ENCODE results near the gene TPK1.

TPK1 gene

GRCh38 chr7:144416341-144416740 lies 419.5 kb downstream of the TPK1 start:
- Histone ChIP-seq H3K9me2 (replicated peaks; ENCODE audit: control insufficient read depth, low read length) (no peaks in the 10 kb centered on the region), H3K36me3 (ENCODE audit: control insufficient read depth, low read length) (no peaks in the 10 kb centered on the region), H3K79me2 (ENCODE audit: control insufficient read depth, low read length) (no peaks in the 10 kb centered on the region), H3K4me2 (ENCODE audit: low read length) (no peak overlapping the region), H3K4me3 (ENCODE audit: low read length) (no peak overlapping the region), H3K9me3 (ENCODE audit: control insufficient read depth, insufficient read depth, low read length) (no peaks in the 10 kb centered on the region), H3F3A (ENCODE audit: control insufficient read depth, insufficient read depth) (no peaks in the 10 kb centered on the region), H4K20me1 (ENCODE audit: control insufficient read depth, insufficient read depth, low read depth, low read length) (no peaks in the 10 kb centered on the region), H3K27me3 (ENCODE audit: control insufficient read depth, low read length) (no peaks in the 10 kb centered on the region), H3K4me1 (ENCODE audit: control insufficient read depth, low read length) (no peaks in the 10 kb centered on the region), H3K27ac (ENCODE audit: low read depth, low read length) (no peak overlapping the region)
- TF ChIP-seq EZH2phosphoT487 (IDR thresholded peaks at IDR 0.05; ENCODE audit: borderline replicate concordance, low read length) (no peak), CTCF (IDR thresholded peaks at IDR 0.05; ENCODE audit: low read depth, low read length, poor library complexity, severe bottlenecking) (no peak)

- H3F3A ChIP-seq (ENCODE audit: control insufficient read depth, insufficient read depth), result no peaks in the 10 kb centered on the region
- TF ChIP-seq CTCF (IDR thresholded peaks at IDR 0.05; ENCODE audit: low read depth, low read length, poor library complexity, severe bottlenecking) (no peak), EZH2phosphoT487 (IDR thresholded peaks at IDR 0.05; ENCODE audit: borderline replicate concordance, low read length) (no peak)
- H3K27me3 ChIP-seq (ENCODE audit: control insufficient read depth, low read length), result no peaks in the 10 kb centered on the region
- H3K9me2 ChIP-seq (replicated peaks; ENCODE audit: control insufficient read depth, low read length), result no peaks in the 10 kb centered on the region
- no peak overlapping the region for H3K4me3 ChIP-seq (ENCODE audit: low read length)
- H3K79me2 ChIP-seq (ENCODE audit: control insufficient read depth, low read length), result no peaks in the 10 kb centered on the region
- no peaks in the 10 kb centered on the region for H3K9me3 ChIP-seq (ENCODE audit: control insufficient read depth, insufficient read depth, low read length)
- H4K20me1 ChIP-seq (ENCODE audit: control insufficient read depth, insufficient read depth, low read depth, low read length), result no peaks in the 10 kb centered on the region
- H3K27ac ChIP-seq (ENCODE audit: low read depth, low read length), result no peak overlapping the region
- H3K4me1 ChIP-seq (ENCODE audit: control insufficient read depth, low read length), result no peaks in the 10 kb centered on the region
- H3K4me2 ChIP-seq (ENCODE audit: low read length), result no peak overlapping the region
- no peaks in the 10 kb centered on the region for H3K36me3 ChIP-seq (ENCODE audit: control insufficient read depth, low read length)
Measured at GRCh38 chr7:144415858-144416257, 420.0 kb downstream of the TPK1 start.

- no peaks in the 10 kb centered on the region for H3K27me3 ChIP-seq (ENCODE audit: control insufficient read depth, low read length)
- H3K27ac ChIP-seq (ENCODE audit: low read depth, low read length), result no peak overlapping the region
- no peaks in the 10 kb centered on the region for H3K4me1 ChIP-seq (ENCODE audit: control insufficient read depth, low read length)
- no peaks in the 10 kb centered on the region for H4K20me1 ChIP-seq (ENCODE audit: control insufficient read depth, insufficient read depth, low read depth, low read length)
- H3K9me2 ChIP-seq (replicated peaks; ENCODE audit: control insufficient read depth, low read length), result no peaks in the 10 kb centered on the region
- H3K4me2 ChIP-seq (ENCODE audit: low read length), result no peak overlapping the region
- no peaks in the 10 kb centered on the region for H3K9me3 ChIP-seq (ENCODE audit: control insufficient read depth, insufficient read depth, low read length)
- H3K36me3 ChIP-seq (ENCODE audit: control insufficient read depth, low read length), result no peaks in the 10 kb centered on the region
- no peaks in the 10 kb centered on the region for H3K79me2 ChIP-seq (ENCODE audit: control insufficient read depth, low read length)
- H3F3A ChIP-seq (ENCODE audit: control insufficient read depth, insufficient read depth), result no peaks in the 10 kb centered on the region
- TF ChIP-seq CTCF (IDR thresholded peaks at IDR 0.05; ENCODE audit: low read depth, low read length, poor library complexity, severe bottlenecking) (no peak), EZH2phosphoT487 (IDR thresholded peaks at IDR 0.05; ENCODE audit: borderline replicate concordance, low read length) (no peak)
- no peak overlapping the region for H3K4me3 ChIP-seq (ENCODE audit: low read length)
Measured at GRCh38 chr7:144414815-144415214, 421.0 kb downstream of the TPK1 start.

- no peaks in the 10 kb centered on the region for H3K4me1 ChIP-seq (ENCODE audit: control insufficient read depth, low read length)
- no peak overlapping the region for H3K4me2 ChIP-seq (ENCODE audit: low read length)
- H3K36me3 ChIP-seq (ENCODE audit: control insufficient read depth, low read length), result no peaks in the 10 kb centered on the region
- no peaks in the 10 kb centered on the region for H3K27me3 ChIP-seq (ENCODE audit: control insufficient read depth, low read length)
- H3K79me2 ChIP-seq (ENCODE audit: control insufficient read depth, low read length), result no peaks in the 10 kb centered on the region
- H4K20me1 ChIP-seq (ENCODE audit: control insufficient read depth, insufficient read depth, low read depth, low read length), result no peaks in the 10 kb centered on the region
- H3K4me3 ChIP-seq (ENCODE audit: low read length), result no peak overlapping the region
- H3K9me3 ChIP-seq (ENCODE audit: control insufficient read depth, insufficient read depth, low read length), result no peaks in the 10 kb centered on the region
- no peaks in the 10 kb centered on the region for H3F3A ChIP-seq (ENCODE audit: control insufficient read depth, insufficient read depth)
- TF ChIP-seq CTCF (IDR thresholded peaks at IDR 0.05; ENCODE audit: low read depth, low read length, poor library complexity, severe bottlenecking) (no peak), EZH2phosphoT487 (IDR thresholded peaks at IDR 0.05; ENCODE audit: borderline replicate concordance, low read length) (no peak)
- no peaks in the 10 kb centered on the region for H3K9me2 ChIP-seq (replicated peaks; ENCODE audit: control insufficient read depth, low read length)
- no peak overlapping the region for H3K27ac ChIP-seq (ENCODE audit: low read depth, low read length)
Measured at GRCh38 chr7:144410441-144410840, 425.4 kb downstream of the TPK1 start.

All from DOHH2 (cell line).